Stimulated activated CD4-positive, alpha-beta T cell treated with anti-CD3 and anti-CD28 coated beads, Interleukin-1b, Interleukin-23, amount 100 ng/mL, for 1 hour (primary cell): Measurements from ENCODE around the gene PRKCQ.
"Not testable (repeated sequence)": the region's sequence is repeated elsewhere in the genome, so short reads cannot be mapped to it uniquely, and the experiment has no call there.

Experiments used
- DNase-seq, 2 donors: peaks; one replicate each; pipeline ENCODE4 v3.0.0-alpha.2; 2020; ENCODE audit warnings: low read depth in 2 of 2

The PRKCQ gene

GRCh38 chr10:6456067-6456466 lies 124.0 kb downstream of the PRKCQ start:
- no peak for DNase-seq

- no peak for DNase-seq
Observed at GRCh38 chr10:6455592-6455991, 124.5 kb downstream of the PRKCQ start.

GRCh38 chr10:6446711-6447110 lies 133.4 kb downstream of the PRKCQ start:
- DNase-seq, result no peak

- DNase-seq, result peak; percentile 6 to 41
Observed at GRCh38 chr10:6445671-6446316, 134.3 kb downstream of the PRKCQ start.

GRCh38 chr10:6439875-6440274 lies 140.2 kb downstream of the PRKCQ start:
- DNase-seq, result not testable (repeated sequence)

GRCh38 chr10:6431861-6432260 lies 148.2 kb downstream of the PRKCQ start:
- DNase-seq, result no peak

GRCh38 chr10:6431186-6431585 lies 148.9 kb downstream of the PRKCQ start:
- no peak for DNase-seq

GRCh38 chr10:6430423-6430980 lies 149.6 kb downstream of the PRKCQ start:
- DNase-seq, result no peak

GRCh38 chr10:6427357-6427959 lies 152.6 kb downstream of the PRKCQ start:
- DNase-seq, result no peak

- no peak for DNase-seq
Observed at GRCh38 chr10:6426317-6426716, 153.8 kb downstream of the PRKCQ start.

GRCh38 chr10:6423413-6424170 lies 156.5 kb downstream of the PRKCQ start:
- no peak for DNase-seq

- no peak for DNase-seq
Observed at GRCh38 chr10:6423004-6423403, 157.1 kb downstream of the PRKCQ start.

- DNase-seq, result no peak
Observed at GRCh38 chr10:6418613-6419216, 161.4 kb downstream of the PRKCQ start.

- no peak for DNase-seq
Observed at GRCh38 chr10:6418167-6418566, 161.9 kb downstream of the PRKCQ start.

GRCh38 chr10:6416892-6417512 lies 163.1 kb downstream of the PRKCQ start:
- DNase-seq, result no peak

GRCh38 chr10:6411436-6411835 lies 168.6 kb downstream of the PRKCQ start:
- no peak for DNase-seq

GRCh38 chr10:6410830-6411229 lies 169.2 kb downstream of the PRKCQ start:
- no peak for DNase-seq

GRCh38 chr10:6409971-6410643 lies 170.0 kb downstream of the PRKCQ start:
- peak in 1 of 2 donors; percentile 6 for DNase-seq

- DNase-seq, result no peak
Observed at GRCh38 chr10:6408799-6409198, 171.3 kb downstream of the PRKCQ start.

GRCh38 chr10:6407034-6407721 lies 172.9 kb downstream of the PRKCQ start:
- no peak for DNase-seq
